Loucy (cell line): ENCODE results near the gene TMEM41A.

ENCODE experiments used
- CTCF ChIP-seq: fragments of 200-600 bp; sonication (generic); conservative IDR thresholded peaks from 2 replicates; pipeline ENCODE4 v1.5.1; 2014; ENCODE audit warnings: mild to moderate bottlenecking, antibody characterized with exemption, low read length
- EZH2phosphoT487 ChIP-seq: fragments of 200-600 bp; IDR thresholded peaks from 2 replicates; pipeline ENCODE4 v1.6.1; 2018; ENCODE audit warnings: antibody characterized with exemption, mild to moderate bottlenecking, moderate library complexity, borderline replicate concordance

GRCh38 chr3:185530856-185531255 is 32.0 kb upstream of the TMEM41A start:
- TF ChIP-seq CTCF, result no peak
- TF ChIP-seq EZH2phosphoT487, result no peak
